SKM-1 treated with dmso at 0.1 percent for 144 hours (cell line): ENCODE measurements around the gene GID4.
A peak's percentile ranks its signal among the peaks of the same experiment; 100 is the strongest.

Source experiments
- DNase-seq: peaks from one replicate; lab custom pipeline; 2025; ENCODE audit not compliant: unreplicated experiment; lab: John Stamatoyannopoulos, UW

The GID4 gene

GRCh38 chr17:18099516-18099915, 60.3 kb downstream of the GID4 start:
- DNase-seq = no peak

GRCh38 chr17:18100616-18101015, 61.4 kb downstream of the GID4 start:
- DNase-seq = no peak

GRCh38 chr17:18101828-18102227, 62.6 kb downstream of the GID4 start:
- DNase-seq = no peak

GRCh38 chr17:18102640-18103039, 63.4 kb downstream of the GID4 start:
- DNase-seq = peak; percentile 36

DNA sequence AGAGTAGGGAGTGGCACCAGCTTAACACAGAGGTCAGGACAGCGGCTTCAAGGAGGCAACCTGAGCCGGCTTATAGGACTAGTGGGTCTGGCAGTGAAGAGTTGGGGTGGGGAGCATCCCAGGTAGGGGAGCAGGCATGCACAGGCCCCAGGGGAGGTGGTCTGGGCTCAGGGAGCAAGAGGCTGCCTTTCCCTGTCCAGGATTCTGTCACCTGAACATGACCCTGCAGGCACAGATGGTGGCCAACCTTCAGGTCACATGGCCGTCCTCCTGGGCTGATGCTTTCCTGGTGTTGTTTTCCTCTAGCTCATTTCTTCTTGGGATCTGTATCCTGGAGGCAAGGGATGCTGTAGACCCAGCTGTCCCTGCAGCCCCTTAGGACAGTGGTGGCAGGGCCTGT, 65.8 kb downstream of the GID4 start:
- no peak for DNase-seq

- DNase-seq = no peak
These were observed 66.4 kb downstream of the GID4 start for GRCh38 chr17:18105595-18105994.

- no peak for DNase-seq
These were observed 67.0 kb downstream of the GID4 start for GRCh38 chr17:18106211-18106610.

- no peak for DNase-seq
These were observed 68.0 kb downstream of the GID4 start for GRCh38 chr17:18107061-18107790.

GRCh38 chr17:18107971-18108370, 68.8 kb downstream of the GID4 start:
- no peak for DNase-seq

GRCh38 chr17:18108401-18109312, 69.4 kb downstream of the GID4 start, which contains the start of gene MYO15A:
Gene MYO15A (plus strand): TSS chr17:18108756. CDS start chr17:18118801, 10,045 bp downstream.
- no peak for DNase-seq

DNA sequence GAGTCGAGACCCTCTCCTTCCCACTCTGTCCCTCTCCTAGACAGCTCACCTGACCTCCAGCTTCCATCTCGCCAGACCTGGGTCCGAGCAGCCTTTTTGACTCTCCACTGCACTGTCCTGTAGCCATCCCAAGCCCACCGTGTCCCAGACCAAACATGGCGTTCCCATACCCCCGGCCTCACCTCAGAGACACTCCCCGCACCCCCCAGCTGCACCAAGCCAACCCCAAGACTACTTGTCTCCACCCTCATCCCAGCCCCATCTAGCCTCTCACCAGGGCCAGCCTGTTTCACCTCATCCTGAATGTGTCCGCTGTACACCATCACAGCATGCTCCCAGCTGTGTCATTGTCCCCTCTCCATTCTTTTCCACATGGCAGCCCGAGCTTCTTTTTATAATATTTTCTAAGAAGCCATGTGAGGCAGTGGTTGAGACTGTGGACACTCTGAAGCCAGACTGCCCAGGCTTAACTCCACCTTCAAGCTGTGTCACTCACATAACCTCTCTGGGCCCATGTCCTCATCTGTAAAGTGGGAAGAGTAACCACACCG, 70.8 kb downstream of the GID4 start:
- DNase-seq = no peak

DNA sequence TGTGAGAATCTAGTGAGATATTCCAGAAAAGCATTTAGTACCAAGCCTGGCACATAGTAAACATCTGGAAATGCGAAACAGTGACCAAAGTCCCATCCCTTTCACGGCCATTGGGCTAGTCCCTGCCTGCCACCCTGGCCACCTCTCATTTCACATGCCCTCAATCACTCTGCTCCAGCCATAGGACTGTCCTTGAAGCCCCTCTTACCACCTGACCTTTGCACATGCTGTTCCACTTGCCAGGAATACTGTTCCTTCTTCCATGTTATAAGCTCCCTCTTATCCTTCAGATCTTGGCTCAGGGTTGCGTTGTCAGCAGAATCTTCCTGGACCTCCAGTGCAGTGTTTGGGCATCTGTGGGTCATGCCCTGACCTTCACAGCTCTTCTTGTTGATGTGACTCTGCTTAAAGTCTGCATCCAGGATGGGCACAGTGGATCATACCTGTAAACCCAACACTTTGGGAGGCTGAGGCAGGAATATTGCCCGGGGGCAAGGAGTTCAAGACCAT, 71.5 kb downstream of the GID4 start:
- no peak for DNase-seq

DNA sequence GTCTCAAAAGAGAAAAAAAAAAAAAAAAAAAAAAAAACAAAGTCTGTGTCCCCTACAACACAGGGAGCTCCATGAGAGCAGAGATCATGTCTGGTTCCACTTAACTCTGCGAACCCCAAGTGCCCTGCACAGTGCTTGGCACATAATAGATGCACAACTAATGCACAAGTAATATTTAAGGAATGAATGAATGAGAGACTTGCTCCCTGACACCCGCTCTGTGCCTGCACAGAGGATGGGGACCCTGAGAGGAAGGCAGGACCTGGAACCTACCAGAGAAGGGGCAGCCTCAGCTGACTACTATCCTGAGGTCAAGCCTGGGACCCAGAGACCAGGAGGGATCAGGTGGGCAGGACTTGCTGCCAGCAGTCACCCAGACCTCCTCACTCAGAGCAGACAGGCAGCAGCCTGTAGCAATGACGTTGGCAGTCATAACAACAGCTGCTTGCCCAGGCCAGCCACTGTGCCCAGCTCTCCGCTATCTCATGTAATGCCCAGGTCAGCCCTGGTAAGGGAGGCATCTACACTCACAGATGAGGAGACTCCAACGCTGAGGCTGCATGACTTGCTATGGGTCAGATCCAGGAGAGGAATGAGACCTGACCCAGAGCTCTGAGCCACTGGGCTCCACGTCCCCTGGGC, 72.2 kb downstream of the GID4 start:
- DNase-seq = no peak

GRCh38 chr17:18115517-18115916, 76.3 kb downstream of the GID4 start:
- no peak for DNase-seq

DNA sequence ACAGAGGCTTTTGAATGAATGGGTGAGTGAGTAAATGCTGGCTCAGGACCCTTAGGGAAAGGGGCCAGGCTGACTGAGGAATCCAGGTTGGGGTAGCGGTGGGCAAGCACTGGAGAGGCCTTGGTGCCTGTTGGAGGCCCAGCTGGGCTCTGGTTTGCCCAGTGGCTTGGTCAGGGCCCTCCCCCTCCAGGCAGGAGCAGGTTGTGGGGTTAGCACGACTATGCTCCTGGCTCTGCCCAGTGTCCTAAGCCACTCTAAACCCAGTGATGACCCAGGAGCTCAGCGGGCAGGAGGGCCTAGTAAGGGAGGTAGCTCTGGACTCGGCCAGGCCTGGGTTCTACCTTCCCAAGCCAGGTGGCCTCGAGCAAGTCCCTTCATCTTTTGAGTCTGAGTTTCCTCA, 76.9 kb downstream of the GID4 start:
- DNase-seq = no peak

- DNase-seq = no peak
These were observed 78.3 kb downstream of the GID4 start for GRCh38 chr17:18117533-18117932.
